M059J (cell line): Measurements from ENCODE around the gene NRG2. TPM values are rescaled to one million over a fixed set of nuclear protein-coding genes. Genes with fewer than 3 reads are reported as not detected.
A peak's percentile ranks its signal among the peaks of the same experiment; 100 is the strongest.

Experiments used
- DNase-seq: peaks from one replicate; pipeline ENCODE4 v3.0.0-alpha.2; 2012; ENCODE audit warnings: low read depth
- total RNA-seq: library from RNA; depleted of rRNA; stranded (reverse); fragments of >200 nt; shearing (Covaris generic); gene quantifications from 2 replicates; pipeline ENCODE4 v1.2.3, GENCODE V29; 2014

NRG2 gene
- total RNA-seq, 1 experiment from 2014 or later = 1.3 TPM

GRCh38 chr5:139882316-139882715 is 160.8 kb downstream of the NRG2 start:
- no peak for DNase-seq

GRCh38 chr5:139881143-139881733 is 161.9 kb downstream of the NRG2 start:
- DNase-seq = no peak

DNA sequence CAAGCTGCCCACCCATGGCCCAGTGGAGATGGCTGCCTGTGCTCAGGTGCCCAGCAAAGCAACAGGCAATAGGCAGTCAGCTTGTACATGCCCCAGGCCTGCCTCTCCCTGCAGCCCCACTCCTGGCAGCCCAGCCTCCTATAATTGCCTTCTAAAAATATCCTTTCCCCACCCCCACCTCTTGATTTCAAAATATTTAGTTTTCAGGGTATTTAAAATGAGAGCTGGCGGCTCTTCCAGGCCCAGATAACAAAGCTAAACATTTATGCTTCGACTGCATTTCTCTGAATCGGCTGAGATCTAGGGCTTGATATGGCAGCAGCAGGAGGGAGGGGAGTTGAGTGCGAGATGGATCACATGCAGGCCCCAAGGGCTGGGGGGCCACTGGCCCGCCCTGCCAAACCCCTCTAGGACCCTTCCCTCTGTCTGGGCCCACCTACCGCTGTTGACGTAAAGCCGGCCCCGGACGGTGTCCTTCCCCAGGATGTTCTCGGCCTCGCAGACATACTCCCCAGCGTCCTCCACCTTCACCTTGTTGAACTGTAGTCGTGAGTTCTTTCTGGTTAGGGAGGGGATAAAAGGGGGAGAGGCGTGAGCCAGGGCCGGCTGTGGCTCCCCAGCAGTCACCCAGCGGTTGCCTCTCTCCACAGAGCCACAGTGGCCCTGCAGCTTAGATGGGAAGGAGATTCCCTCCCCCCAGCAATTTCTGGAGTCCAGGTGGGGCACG is 162.5 kb downstream of the NRG2 start:
- no peak for DNase-seq

DNA sequence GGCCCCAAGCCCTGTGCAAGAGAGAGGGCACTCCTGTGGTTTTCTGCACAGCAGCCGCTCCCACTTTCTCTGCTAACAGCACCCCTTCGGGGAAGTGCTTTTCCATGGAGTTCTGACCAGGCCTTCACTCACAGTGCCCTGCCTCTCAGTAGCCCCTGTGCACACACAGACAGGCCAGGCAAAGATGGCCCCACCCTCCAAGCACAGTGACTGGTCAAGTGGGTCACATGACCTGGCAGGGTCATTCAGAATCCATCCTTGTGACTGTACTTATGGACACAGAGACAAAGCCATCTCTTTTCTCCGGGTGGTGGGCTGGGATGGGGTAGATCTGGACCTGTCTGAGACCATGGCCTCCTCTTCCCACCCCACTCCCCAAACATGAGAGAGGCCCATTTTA is 165.0 kb downstream of the NRG2 start:
- peak; percentile 12 for DNase-seq

GRCh38 chr5:139877129-139877597 is 165.9 kb downstream of the NRG2 start:
- DNase-seq = peak; percentile 56

- no peak for DNase-seq
Observed at GRCh38 chr5:139875957-139876356, 167.1 kb downstream of the NRG2 start.

DNA sequence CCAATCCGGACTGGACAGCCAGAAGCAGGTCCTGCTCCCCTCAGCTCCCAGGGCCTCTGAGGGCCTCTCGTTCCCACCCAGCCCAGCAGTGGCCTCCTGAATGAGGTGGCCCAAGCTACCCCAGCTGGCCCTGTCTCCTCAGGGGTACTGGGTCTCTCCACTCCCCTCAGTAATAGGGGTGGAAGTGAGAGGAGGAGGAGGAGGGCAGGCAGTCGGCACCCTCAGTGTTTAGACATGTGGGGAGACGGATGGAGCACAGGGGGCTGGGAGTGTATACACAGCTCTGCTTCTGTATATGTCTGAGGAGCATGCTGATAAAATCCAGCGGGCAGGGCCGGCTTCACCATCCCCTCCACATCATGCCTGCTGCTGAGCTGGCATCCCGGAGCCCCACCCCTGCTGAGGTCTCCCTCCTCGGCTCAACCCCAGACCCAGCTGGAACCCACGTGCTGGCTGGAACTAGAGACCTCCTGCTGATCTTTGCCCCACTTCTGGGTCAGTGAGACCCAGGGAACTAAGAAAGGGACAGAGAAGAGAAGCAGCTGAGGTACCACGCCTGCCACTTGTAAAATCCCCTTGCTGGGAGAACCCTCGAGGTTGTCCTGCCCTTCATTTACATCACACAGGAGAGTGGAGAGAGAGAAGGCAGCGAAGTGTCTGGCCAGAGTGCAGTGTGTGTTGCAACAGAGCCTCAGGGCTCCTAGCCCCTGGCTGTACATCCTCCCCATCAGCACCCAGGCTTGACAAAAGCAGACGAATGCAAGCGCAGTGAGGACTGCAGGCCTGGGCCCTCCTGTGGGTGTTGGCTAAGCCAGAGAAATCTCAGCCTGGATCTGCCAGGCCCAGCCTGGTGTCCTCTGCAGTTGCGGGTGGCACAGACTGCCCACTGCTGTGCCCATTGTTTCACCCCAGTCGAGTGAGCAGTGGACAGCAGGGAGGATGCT is 170.0 kb downstream of the NRG2 start:
- no peak for DNase-seq

DNA sequence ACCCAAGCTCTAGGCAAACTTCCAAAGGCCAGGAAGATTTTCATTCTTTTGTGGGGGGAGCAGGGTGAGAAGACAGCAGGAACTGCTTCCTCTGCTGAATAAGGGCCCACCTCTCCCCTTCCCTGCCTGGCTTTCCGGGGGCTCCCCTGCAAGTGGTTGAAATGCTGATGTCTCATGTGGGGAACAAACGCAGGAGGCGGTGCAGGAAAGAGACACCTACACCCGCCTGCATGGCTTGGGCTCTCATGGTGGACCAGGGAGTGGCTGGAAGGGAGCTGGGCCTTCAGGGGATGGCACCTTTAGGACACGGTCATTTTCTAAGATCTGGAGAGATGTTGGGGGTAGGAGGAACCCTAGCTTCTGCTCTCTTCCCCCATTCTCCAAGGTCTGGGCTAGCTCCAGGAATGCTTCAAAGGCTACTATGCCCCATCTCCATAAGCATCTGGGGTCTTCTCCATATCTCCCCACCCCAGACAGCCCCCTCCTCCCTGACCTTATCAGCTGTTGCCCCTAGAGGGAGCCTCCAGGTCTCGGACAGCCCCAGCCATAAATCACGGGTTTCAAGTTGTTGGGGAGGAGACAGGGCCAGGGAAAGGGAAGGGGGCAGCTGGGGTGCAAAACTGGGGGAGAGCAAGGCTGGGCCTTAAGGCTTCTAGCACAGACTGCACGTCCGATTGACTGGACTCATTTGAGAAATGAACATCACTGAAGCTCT is 170.9 kb downstream of the NRG2 start:
- no peak for DNase-seq

GRCh38 chr5:139871614-139872013 is 171.5 kb downstream of the NRG2 start:
- DNase-seq = no peak

DNA sequence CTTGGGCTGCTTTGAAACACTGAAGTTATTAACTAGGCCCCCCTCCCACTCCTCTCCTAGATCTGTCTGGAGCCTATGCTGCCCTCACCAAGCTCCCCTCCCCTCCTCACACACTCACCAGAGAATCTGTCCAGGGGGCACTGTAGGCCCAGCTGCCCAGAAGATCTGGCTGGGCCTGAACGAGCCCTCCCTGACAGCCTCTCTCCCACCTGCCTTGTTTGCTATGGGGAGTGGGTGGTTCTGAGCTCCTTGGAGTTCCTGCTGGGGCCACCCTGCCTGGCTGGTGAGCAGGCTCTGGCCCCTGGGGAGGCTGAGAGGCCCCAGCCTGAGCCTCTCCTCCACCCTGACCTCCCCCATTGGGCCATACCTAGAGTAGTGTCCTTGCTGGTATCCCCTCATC is 172.4 kb downstream of the NRG2 start:
- DNase-seq = no peak

- DNase-seq = no peak
Observed at GRCh38 chr5:139869042-139869790, 173.9 kb downstream of the NRG2 start.

DNA sequence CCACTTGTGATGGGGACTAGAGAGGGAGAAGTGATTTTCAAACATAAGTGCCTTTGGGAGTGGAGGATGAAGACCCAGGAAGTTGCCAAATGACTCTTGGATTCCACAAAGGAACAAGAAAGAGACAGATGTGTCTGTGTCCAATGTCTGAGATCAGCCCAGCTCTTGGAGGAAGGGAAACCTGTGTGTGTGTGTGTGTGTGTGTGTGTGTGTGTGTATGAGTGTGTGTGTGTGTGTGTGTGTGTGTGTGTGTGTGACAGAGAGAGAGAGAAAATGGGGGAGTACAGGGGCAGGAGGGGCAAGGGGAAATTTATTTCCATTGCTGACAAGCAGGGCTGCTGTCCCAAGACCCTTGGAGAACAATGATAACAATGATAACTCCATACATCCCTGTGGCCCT is 175.5 kb downstream of the NRG2 start:
- DNase-seq = no peak

DNA sequence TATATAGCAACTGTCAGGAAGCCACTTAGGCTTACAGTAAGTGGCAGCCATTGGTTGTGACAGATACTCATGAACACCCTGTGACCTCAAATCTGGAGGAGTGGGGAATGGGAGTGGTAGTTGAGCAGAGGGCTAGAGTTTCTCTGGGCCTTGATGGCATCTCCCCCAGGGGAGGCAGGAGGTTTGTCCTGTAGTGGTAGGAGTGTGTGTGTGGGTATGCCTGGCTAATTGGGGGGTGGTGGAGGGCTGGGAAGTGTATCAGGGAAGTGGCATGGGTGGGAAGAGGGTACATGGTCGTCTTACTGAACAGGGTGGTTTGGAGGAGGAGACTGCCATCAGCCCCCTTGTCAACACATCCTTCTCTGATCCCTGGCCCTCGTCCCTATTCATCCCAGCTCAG is 176.0 kb downstream of the NRG2 start:
- DNase-seq = no peak

DNA sequence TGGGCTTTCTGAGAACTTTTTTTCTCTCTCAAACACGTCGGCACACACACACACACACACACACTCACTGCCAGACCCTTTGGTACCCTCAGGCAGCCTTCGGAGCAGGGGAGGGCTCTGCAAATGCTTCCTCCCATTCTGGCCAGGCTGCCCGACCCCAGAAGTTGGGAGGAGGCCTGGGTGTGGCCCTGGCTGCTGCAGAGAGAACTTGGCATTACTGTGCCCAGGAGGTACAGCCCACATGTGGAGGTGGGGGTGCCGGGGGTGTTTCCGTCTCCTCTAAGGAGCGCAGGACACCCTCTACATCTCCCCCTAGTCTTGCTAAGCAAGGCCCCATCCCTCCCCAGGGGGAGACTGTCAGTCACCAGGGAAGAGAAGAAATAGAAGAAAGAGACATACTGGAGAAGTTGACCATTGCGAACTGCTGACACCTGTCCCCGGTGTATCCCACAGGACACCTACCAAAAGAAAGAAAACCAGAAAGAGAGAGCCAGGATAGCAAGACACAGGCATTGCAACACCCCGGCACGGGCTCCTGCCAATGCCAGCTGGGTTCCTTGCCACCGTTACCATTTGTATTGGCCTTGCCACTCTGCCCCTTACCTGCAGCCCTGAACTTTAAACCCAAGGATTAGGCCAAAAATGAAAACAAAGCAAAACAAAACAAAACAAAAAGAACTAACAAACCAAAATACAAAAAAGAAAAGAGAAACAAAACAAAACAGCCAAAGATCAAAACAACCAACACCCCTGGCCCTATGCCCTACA is 178.2 kb downstream of the NRG2 start:
- DNase-seq = no peak

- DNase-seq = peak; percentile 40
Observed at GRCh38 chr5:139863855-139864558, 179.1 kb downstream of the NRG2 start.

DNA sequence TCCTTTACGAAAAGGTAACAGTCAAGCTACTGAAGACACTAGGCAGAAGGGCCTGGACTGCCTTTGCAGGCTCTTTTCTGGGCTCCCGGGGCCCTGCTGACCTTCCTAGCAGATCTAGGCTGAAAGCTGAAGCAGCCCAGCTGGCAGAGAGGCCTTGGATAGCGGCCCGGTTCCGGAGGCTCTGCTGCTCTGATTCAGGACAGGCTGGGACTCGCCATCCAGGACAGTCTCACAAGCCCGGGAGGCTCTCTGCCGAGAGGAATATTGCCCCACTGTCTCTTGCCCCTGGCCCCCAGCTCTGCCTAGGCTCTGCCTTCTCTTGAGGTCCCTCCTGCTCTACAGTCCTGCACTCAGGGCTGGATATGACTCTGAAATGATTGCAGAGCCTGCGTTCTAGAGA is 179.7 kb downstream of the NRG2 start:
- no peak for DNase-seq

DNA sequence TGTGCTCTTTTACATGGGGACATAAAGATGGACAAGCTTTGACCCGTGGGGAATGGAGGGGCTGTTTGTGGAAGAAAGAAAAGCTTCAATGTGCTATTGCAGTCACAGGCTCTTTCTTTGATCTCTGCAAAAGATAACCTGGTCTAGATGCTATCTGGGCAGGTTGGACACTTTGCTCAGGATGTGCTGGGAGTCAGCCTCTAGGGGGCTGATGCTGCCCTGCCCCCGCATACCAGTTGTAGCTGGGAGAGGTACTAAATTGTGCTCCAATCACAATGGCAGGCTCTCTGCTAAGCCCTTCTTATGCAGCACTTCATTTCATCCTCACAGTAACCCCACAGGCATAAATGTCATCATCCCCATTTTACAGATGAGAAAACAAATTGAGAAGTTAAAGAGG is 180.3 kb downstream of the NRG2 start:
- DNase-seq = no peak

DNA sequence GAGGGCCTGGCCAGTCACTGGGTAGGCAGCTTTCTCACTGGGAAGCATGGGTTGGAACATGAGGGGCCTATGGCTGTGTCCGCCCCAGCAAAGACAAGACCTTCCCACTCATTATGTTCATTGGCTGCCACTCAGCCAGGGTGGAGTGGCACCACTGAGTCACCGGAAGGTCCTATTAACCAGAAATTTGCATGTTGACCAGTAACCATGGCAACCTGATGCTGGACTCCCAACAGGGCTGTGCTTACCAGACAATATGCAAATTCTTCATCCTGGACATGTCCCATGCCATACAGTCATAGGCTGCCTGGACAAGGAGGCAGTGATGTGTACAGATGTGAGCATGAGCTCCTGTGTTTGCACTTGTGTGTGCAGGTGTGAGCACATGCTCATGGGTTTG is 180.8 kb downstream of the NRG2 start:
- DNase-seq = peak; percentile 80

DNA sequence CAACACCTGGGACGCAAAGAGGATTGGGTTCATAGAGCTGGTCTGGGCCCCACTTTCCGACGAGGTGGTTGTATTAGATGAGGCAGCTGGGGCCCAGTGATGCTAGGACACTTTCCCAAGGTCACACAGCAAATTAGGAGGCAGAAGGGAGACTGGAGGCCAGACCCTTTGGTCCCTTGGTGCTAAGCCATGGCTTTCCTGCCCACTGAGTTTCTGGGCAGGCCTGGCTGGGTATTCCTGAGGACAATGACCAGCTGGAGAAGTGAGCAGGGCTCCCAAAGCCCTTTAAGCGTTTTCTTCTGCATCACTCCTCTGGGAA is 181.3 kb downstream of the NRG2 start:
- DNase-seq = no peak
